ENCODE measurements around the gene SLC25A23. TPM values are rescaled to one million over a fixed set of nuclear protein-coding genes. Genes with fewer than 3 reads are reported as not detected.

The SLC25A23 gene
- total RNA-seq, 1 donor from 2014 or later: 21.0 TPM

DNA sequence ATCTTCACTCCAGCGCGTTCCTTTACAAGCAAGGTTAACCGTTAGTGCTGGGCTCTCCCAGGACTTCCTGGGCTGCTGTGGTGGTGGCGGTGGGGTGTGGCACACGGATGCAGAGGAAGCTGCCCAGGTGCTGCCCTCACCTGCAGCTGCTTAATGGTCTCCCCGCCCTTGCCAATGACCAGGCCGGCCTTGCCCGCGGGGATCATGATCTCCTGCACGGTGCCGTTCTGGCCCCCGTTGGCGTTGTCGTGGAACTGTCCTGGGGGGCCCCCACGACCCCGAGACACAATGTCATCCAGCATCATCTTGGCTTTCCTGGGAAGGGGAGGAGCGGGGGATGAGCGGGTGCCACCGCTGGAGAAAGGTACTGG lies 41.0 kb downstream of the SLC25A23 start:
- intact Hi-C loops (cut with micrococcal nuclease): no loop called here
- Mint-ChIP-seq H3K4me3 (no peak overlapping the region), H3K27ac (no peak overlapping the region), H3K36me3 (ENCODE audit: low read depth) (peaks cover 72% of the 10 kb centered on the region), H3K4me1 (peaks cover 15% of the 10 kb centered on the region), H3K27me3 (no peaks in the 10 kb centered on the region), H3K9me3 (no peaks in the 10 kb centered on the region)
- DNase-seq: no peak

GRCh38 chr19:6417713-6418561 lies 41.7 kb downstream of the SLC25A23 start:
- no peak overlapping the region for H3K27ac Mint-ChIP-seq
- intact Hi-C loops (cut with micrococcal nuclease): no loop called here

DNA sequence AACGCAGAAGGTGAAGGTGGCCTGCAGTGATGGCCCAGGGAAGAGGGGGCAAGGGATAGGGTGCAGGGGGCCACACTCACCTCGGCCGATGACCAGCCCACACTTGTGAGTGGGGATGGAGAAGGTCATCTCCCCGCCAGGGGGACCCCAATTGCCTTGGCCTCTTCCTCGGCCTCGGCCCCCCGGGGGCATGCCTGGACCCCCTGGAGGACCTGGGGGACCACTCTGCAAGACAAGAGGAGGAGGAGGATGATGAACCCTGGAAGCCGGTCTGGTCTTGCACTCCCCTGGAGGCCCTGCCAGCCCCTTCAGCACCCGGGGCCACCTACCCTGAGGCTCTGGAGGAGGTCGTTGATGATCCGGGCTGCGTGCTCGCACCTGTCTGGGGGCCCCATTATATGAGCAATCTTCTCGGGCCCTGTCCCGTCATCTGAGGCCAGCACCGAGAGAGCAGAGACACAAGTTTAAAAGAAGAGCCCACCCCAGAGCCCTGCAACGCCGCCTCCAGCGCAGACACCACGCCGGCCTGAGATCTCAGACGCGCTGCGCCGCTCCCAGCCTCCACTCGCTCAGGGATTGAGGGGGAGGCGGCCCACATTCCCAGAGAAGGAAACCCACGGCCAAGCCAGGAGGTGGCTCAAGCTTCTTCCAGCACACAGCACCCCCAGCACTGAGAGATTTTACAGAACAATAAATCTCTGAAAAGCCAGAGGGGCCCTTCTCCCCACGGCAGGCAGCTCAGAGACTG lies 42.8 kb downstream of the SLC25A23 start:
- H3K36me3 Mint-ChIP-seq (ENCODE audit: low read depth): peaks cover 65% of the 10 kb centered on the region

More at GRCh38 chr19:6417713-6418561, 41.7 kb downstream of the SLC25A23 start:
- Mint-ChIP-seq H3K9me3 (no peaks in the 10 kb centered on the region), H3K36me3 (ENCODE audit: low read depth) (peaks cover 70% of the 10 kb centered on the region), H3K4me3 (no peak overlapping the region), H3K4me1 (peaks cover 10% of the 10 kb centered on the region), H3K27me3 (no peaks in the 10 kb centered on the region)
- DNase-seq: no peak

GRCh38 chr19:6415591-6416190 lies 43.9 kb downstream of the SLC25A23 start:
- peaks cover 57% of the 10 kb centered on the region for H3K36me3 Mint-ChIP-seq (ENCODE audit: low read depth)
- no peak overlapping the region for H3K4me3 Mint-ChIP-seq
- no peak for DNase-seq
- peaks cover under 1% of the 10 kb centered on the region for H3K4me1 Mint-ChIP-seq
- no peaks in the 10 kb centered on the region for H3K27me3 Mint-ChIP-seq
- no peak overlapping the region for H3K27ac Mint-ChIP-seq
- intact Hi-C loops (cut with micrococcal nuclease): no loop called here
- H3K9me3 Mint-ChIP-seq: no peaks in the 10 kb centered on the region

More for the DNA sequence above, 42.8 kb downstream of the SLC25A23 start:
- intact Hi-C loops (cut with micrococcal nuclease): no loop called here
- H3K4me3 Mint-ChIP-seq: no peak overlapping the region
- no peaks in the 10 kb centered on the region for H3K27me3 Mint-ChIP-seq
- DNase-seq: no peak
- H3K9me3 Mint-ChIP-seq: no peaks in the 10 kb centered on the region
- peaks cover 2% of the 10 kb centered on the region for H3K4me1 Mint-ChIP-seq
- H3K27ac Mint-ChIP-seq: no peak overlapping the region

DNA sequence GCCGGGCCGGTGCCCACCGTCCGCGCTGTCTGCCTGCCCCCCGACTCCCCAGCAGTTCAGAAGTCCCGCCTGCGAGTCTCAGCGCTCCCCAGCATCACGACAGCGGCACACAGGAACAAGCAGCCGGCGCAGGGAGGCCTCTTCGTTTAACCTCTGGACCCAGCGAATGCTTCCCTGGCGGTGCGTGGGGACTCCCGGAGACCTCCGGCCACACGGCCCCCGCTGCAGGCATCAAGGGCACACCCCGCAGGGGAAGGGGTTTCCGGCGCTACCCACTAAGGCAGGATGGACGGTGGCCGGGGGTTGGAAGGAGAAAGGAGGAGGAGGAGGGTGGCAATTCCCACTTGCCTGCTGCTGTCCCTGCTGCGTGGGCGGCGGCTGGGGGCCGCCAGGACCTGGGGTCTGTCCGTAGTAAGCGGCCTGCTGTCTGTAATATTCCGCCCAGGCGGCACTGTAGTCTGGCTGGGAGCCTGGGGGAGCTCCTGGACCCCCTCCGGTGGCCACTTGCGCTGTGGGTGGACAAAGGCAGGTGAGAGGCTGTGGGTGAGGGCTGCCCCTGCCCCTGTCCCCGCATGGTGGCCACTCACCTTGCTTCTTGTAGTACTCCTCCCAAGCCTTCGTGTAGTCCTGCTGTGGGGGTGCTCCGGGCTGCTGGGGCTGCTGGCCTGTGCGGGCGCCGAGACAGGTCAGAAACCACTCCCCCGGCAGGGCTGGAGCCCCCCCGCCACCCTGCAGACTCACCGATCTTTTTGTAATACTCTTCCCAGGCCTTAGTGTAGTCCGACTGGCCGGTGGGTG lies 44.6 kb downstream of the SLC25A23 start:
- intact Hi-C loops (cut with micrococcal nuclease): no loop called here
- Mint-ChIP-seq H3K4me1 (no peaks in the 10 kb centered on the region), H3K27me3 (no peaks in the 10 kb centered on the region), H3K9me3 (no peaks in the 10 kb centered on the region), H3K36me3 (ENCODE audit: low read depth) (peaks cover 50% of the 10 kb centered on the region), H3K27ac (no peak overlapping the region), H3K4me3 (no peak overlapping the region)
- no peak for DNase-seq

GRCh38 chr19:6413721-6414643 lies 45.6 kb downstream of the SLC25A23 start:
- Mint-ChIP-seq H3K9me3 (no peaks in the 10 kb centered on the region), H3K27ac (no peak overlapping the region), H3K4me1 (no peaks in the 10 kb centered on the region), H3K27me3 (no peaks in the 10 kb centered on the region), H3K4me3 (no peak overlapping the region), H3K36me3 (ENCODE audit: low read depth) (peaks cover 41% of the 10 kb centered on the region)
- intact Hi-C loops (cut with micrococcal nuclease): no loop called here
- no peak for DNase-seq

DNA sequence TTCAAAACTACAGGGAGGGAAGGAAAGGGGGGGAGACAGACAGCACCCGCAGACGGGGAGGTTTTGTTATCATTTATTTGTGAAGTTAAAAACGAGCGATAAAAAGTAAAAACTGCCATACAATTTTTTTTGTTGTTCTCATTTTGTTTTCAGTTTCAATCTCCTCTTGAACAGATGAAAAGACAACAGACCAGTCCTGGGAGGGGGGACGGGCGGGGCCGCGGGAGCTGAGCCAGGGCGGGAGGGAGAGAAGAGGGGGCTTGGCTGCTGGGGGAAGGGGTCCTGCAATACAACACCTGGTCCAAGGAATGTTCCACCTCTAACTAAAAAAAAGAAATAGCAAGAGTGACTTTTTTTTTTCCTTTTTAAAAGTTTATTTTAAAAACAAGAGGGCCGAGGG lies 46.3 kb downstream of the SLC25A23 start:
- H3K27me3 Mint-ChIP-seq: no peaks in the 10 kb centered on the region
- intact Hi-C loops (cut with micrococcal nuclease): no loop called here
- no peaks in the 10 kb centered on the region for H3K9me3 Mint-ChIP-seq
- H3K4me3 Mint-ChIP-seq: no peak overlapping the region
- H3K27ac Mint-ChIP-seq: no peak overlapping the region
- H3K36me3 Mint-ChIP-seq (ENCODE audit: low read depth): peaks cover 34% of the 10 kb centered on the region
- DNase-seq: no peak
- no peaks in the 10 kb centered on the region for H3K4me1 Mint-ChIP-seq

DNA sequence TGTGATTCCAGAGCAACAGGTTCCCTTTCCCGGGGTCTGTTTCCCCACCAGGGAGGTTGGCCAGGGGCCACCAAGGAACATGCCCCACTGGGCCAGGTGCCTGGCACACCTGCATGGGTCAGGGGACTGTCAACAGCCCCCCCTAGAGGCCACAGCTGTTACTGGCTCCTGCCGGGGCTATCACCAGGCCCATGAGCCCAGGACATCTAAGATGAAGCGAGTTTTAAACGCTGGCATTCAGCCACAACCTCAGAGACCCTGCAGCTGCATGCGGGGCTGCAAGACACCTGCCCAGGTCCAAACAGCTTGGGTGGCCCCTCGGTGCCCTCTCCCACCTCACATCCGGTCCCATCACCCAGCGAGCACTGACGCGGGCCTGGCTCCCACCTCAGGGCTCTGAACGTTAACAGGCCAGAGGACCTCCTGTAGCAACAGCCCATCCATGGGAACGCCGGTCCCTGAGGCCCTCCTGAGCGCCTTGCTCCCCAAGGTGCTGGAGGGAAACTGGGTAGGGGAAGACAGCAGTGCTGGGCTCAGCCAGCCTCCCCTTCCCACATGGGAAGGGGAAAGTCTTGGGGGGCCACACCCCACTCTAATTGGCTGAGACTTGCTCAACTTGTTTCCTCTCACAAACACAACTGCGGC lies 47.0 kb downstream of the SLC25A23 start:
- Mint-ChIP-seq H3K4me1 (no peaks in the 10 kb centered on the region), H3K9me3 (no peaks in the 10 kb centered on the region), H3K27ac (no peak overlapping the region), H3K4me3 (no peak overlapping the region), H3K36me3 (ENCODE audit: low read depth) (peaks cover 28% of the 10 kb centered on the region), H3K27me3 (no peaks in the 10 kb centered on the region)
- intact Hi-C loops (cut with micrococcal nuclease): no loop called here
- DNase-seq: peak; percentile 82

DNA sequence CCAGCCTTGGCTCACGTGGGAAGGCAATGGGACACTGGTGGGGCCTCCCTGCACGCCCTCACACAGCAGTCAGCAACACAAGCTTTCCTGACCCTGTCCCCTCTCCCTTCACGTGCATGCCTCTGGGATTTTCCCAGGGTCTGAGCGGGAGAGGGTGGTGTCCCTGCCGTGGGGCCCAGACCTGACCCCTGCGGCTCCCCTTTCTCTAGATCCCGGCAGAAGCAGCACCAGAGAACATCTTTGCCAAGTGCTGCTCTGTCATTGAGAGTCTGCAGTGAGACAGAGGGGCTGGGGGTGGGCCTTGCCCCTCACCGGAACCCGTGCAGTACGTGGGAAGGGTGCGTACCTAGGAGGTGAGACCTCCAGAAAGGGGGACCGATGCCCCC lies 47.5 kb downstream of the SLC25A23 start:
- no peak for DNase-seq
- Mint-ChIP-seq H3K27me3 (no peaks in the 10 kb centered on the region), H3K27ac (no peak overlapping the region), H3K9me3 (no peaks in the 10 kb centered on the region), H3K4me3 (no peak overlapping the region), H3K36me3 (ENCODE audit: low read depth) (peaks cover 24% of the 10 kb centered on the region), H3K4me1 (no peaks in the 10 kb centered on the region)
- intact Hi-C loops (cut with micrococcal nuclease): no loop called here

- H3K27ac Mint-ChIP-seq: no peak overlapping the region
- intact Hi-C loops (cut with micrococcal nuclease): no loop called here
- H3K27me3 Mint-ChIP-seq: no peaks in the 10 kb centered on the region
- peaks cover 14% of the 10 kb centered on the region for H3K36me3 Mint-ChIP-seq (ENCODE audit: low read depth)
- H3K4me1 Mint-ChIP-seq: no peaks in the 10 kb centered on the region
- H3K9me3 Mint-ChIP-seq: no peaks in the 10 kb centered on the region
- DNase-seq: no peak
- H3K4me3 Mint-ChIP-seq: no peak overlapping the region
These were observed 50.2 kb downstream of the SLC25A23 start for GRCh38 chr19:6409346-6409745.

- Mint-ChIP-seq H3K9me3 (no peaks in the 10 kb centered on the region), H3K27me3 (no peaks in the 10 kb centered on the region), H3K4me3 (no peak overlapping the region), H3K36me3 (ENCODE audit: low read depth) (no peaks in the 10 kb centered on the region), H3K27ac (no peak overlapping the region), H3K4me1 (no peaks in the 10 kb centered on the region)
- no peak for DNase-seq
- intact Hi-C loops (cut with micrococcal nuclease): no loop called here
These were observed 53.2 kb downstream of the SLC25A23 start for GRCh38 chr19:6406401-6406800.

DNA sequence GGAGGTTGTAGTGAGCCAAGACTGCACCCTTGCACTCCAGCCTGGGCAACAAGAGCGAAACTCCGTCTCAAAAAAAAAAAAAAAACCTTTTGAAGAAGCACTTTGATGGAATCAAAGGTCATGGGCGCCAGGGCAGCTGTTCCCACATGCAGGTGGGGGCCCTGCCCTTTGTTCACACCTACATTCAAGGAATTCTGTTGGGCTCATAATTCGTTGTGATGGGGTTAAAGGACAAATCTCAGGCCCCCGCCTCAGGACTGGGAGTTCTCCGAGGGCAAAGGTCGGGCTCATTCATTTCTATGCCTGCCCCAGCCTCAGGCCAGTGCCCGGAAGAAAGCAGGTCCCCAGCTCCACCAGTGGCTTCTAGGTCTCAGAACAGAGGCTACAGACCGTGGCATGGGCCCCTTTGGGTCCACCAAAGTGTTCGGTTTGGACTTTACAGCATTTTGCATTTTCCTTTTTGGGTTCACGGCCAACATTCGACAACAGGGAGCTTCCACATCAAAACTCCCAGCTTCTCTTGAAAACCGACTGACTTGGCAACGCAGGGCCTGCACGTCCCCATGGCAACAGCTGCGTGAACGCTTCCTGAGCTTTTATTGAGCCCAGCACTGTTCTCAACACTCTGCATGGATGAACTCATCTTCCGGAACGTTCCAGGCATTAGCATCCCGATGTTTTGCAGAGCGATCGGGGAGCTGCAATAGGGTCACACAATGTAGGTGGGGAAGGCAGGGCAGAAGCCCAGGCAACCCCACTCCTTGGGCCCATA lies 56.6 kb downstream of the SLC25A23 start:
- intact Hi-C loops (cut with micrococcal nuclease): no loop called here
- H3K27ac Mint-ChIP-seq: no peak overlapping the region
- no peaks in the 10 kb centered on the region for H3K36me3 Mint-ChIP-seq (ENCODE audit: low read depth)
- no peaks in the 10 kb centered on the region for H3K9me3 Mint-ChIP-seq
- H3K4me3 Mint-ChIP-seq: no peak overlapping the region
- H3K27me3 Mint-ChIP-seq: no peaks in the 10 kb centered on the region
- no peak for DNase-seq
- no peaks in the 10 kb centered on the region for H3K4me1 Mint-ChIP-seq
